HFF-Myc (cell line): ENCODE measurements around the gene A1BG.
A peak's percentile ranks its signal among the peaks of the same experiment; 100 is the strongest.

Experiments
- DNase-seq: peaks from one replicate; pipeline ENCODE4 v3.0.0-alpha.2; 2011; ENCODE audit warnings: low read depth; ENCODE audit errors: extremely low read depth
- H3K4me3 ChIP-seq: replicated peaks from 2 replicates; pipeline ENCODE4 v1.5.1; 2011; ENCODE audit warnings: low read depth, mild to moderate bottlenecking, control low read depth, low read length
- CTCF ChIP-seq: IDR thresholded peaks from 2 replicates; pipeline ENCODE4 v1.5.1; 2012; ENCODE audit warnings: mild to moderate bottlenecking, low read depth, low read length, control low read depth; ENCODE audit errors: missing control alignments

Gene A1BG

GRCh38 chr19:58336216-58336615 is 17.1 kb downstream of the A1BG start:
- H3K4me3 ChIP-seq = no peak overlapping the region
- DNase-seq = no peak
- no peak for TF ChIP-seq CTCF

- H3K4me3 ChIP-seq = no peak overlapping the region
- TF ChIP-seq CTCF = no peak
- DNase-seq = no peak
Measured at GRCh38 chr19:58335630-58336029, 17.7 kb downstream of the A1BG start.

- no peak overlapping the region for H3K4me3 ChIP-seq
- no peak for TF ChIP-seq CTCF
- no peak for DNase-seq
Measured at GRCh38 chr19:58334691-58335249, 18.5 kb downstream of the A1BG start.

- no peak for DNase-seq
- no peak overlapping the region for H3K4me3 ChIP-seq
- no peak for TF ChIP-seq CTCF
Measured at GRCh38 chr19:58332697-58333096, 20.6 kb downstream of the A1BG start.

- no peak overlapping the region for H3K4me3 ChIP-seq
- DNase-seq = no peak
- TF ChIP-seq CTCF = no peak
Measured at GRCh38 chr19:58330458-58330857, 22.8 kb downstream of the A1BG start.

- peak; percentile 12 for TF ChIP-seq CTCF
- no peak for DNase-seq
- no peak overlapping the region for H3K4me3 ChIP-seq
Measured at GRCh38 chr19:58328999-58329398, 24.3 kb downstream of the A1BG start.
